Fibroblast of lung (primary cell): ENCODE data around the gene SECTM1. TPM values are rescaled to one million over a fixed set of nuclear protein-coding genes. Genes with fewer than 3 reads are reported as not detected.

Experiments used
- DNase-seq, 2 donors: peaks; one replicate each; pipeline versions ENCODE4 v3.0.0 to v3.0.0-alpha.2; 2010; ENCODE audit warnings: low read depth in 2 of 2
- H2AFZ ChIP-seq: 2 replicates; pipeline ENCODE4 v1.5.1; 2012; ENCODE audit warnings: low read length, control low read depth, inconsistent platforms
- H3K27ac ChIP-seq: 2 replicates; pipeline ENCODE4 v1.5.1; 2011; ENCODE audit warnings: low read length, control low read depth; ENCODE audit not compliant: insufficient read depth
- H3K27me3 ChIP-seq: 2 replicates; pipeline ENCODE4 v1.5.1; 2011; ENCODE audit warnings: mild to moderate bottlenecking, low read length; ENCODE audit not compliant: control insufficient read depth, insufficient read depth
- H3K36me3 ChIP-seq: 2 replicates; pipeline ENCODE4 v1.5.1; 2011; ENCODE audit warnings: low read length; ENCODE audit not compliant: control insufficient read depth, insufficient read depth
- H3K4me1 ChIP-seq: 2 replicates; pipeline ENCODE4 v1.5.1; 2011; ENCODE audit warnings: low read length; ENCODE audit not compliant: control insufficient read depth, insufficient read depth; ENCODE audit errors: extremely low read depth
- H3K4me2 ChIP-seq: 2 replicates; pipeline ENCODE4 v1.5.1; 2011; ENCODE audit warnings: low read length, control low read depth; ENCODE audit not compliant: insufficient read depth; ENCODE audit errors: extremely low read depth
- H3K4me3 ChIP-seq, 4 experiments: fragments of 200-600 bp in 1 of 4; sonication (generic) in 1 of 4; replicated peaks in 1 of 4; 2 replicates each; pipeline ENCODE4 v1.5.1; 2011 to 2016; ENCODE audit warnings: low read length in 4 of 4, low read depth in 3 of 4, mild to moderate bottlenecking in 3 of 4, control low read depth in 2 of 4, inconsistent platforms in 1 of 4, mixed read lengths in 1 of 4; ENCODE audit not compliant: insufficient read depth in 1 of 4; ENCODE audit errors: control extremely low read depth in 1 of 4
- H3K79me2 ChIP-seq: 2 replicates; pipeline ENCODE4 v1.5.1; 2012; ENCODE audit warnings: mild to moderate bottlenecking, low read length, inconsistent platforms; ENCODE audit not compliant: control insufficient read depth, insufficient read depth
- H3K9ac ChIP-seq: 2 replicates; pipeline ENCODE4 v1.5.1; 2011; ENCODE audit warnings: mild to moderate bottlenecking, low read length, control low read depth; ENCODE audit not compliant: insufficient read depth
- H3K9me3 ChIP-seq: 2 replicates; pipeline ENCODE4 v1.5.1; 2012; ENCODE audit warnings: low read depth, low read length; ENCODE audit not compliant: control insufficient read depth, insufficient read depth
- H4K20me1 ChIP-seq: 2 replicates; pipeline ENCODE4 v1.5.1; 2011; ENCODE audit warnings: low read length; ENCODE audit not compliant: control insufficient read depth, insufficient read depth; ENCODE audit errors: extremely low read depth
- CTCF ChIP-seq, 2 donors: IDR thresholded peaks in 1 of 2; conservative IDR thresholded peaks in 1 of 2; 1 replicate in 1 of 2; 2 replicates in 1 of 2; pipeline ENCODE4 v1.5.1; 2011 to 2012; ENCODE audit warnings: low read length in 2 of 2, control low read depth in 1 of 2, inconsistent platforms in 1 of 2, low read depth in 1 of 2, mild to moderate bottlenecking in 1 of 2
- EZH2 ChIP-seq: IDR thresholded peaks from 2 replicates; pipeline ENCODE4 v1.5.1; 2012; ENCODE audit warnings: low read length, control low read depth, mild to moderate bottlenecking; ENCODE audit errors: missing control alignments
- polyA plus RNA-seq, 2 donors: library from polyadenylated mRNA; depleted of rRNA in 1 of 2; stranded (reverse) in 1 of 2; unstranded in 1 of 2; fragments of >200 nt; gene quantifications; 2 replicates each; pipeline ENCODE4 v1.2.1, GENCODE V29; 2011 to 2012; ENCODE audit warnings: missing spikeins in 1 of 2
- total RNA-seq: library from RNA; depleted of rRNA; stranded (reverse); fragments of >200 nt; gene quantifications from 2 replicates; pipeline ENCODE4 v1.2.1, GENCODE V29; 2014

SECTM1 gene
- total and polyA plus RNA-seq, 2 donors (not counting 1 experiment from before 2014, with no cell fraction given): 17.3 to 17.5 TPM

DNA sequence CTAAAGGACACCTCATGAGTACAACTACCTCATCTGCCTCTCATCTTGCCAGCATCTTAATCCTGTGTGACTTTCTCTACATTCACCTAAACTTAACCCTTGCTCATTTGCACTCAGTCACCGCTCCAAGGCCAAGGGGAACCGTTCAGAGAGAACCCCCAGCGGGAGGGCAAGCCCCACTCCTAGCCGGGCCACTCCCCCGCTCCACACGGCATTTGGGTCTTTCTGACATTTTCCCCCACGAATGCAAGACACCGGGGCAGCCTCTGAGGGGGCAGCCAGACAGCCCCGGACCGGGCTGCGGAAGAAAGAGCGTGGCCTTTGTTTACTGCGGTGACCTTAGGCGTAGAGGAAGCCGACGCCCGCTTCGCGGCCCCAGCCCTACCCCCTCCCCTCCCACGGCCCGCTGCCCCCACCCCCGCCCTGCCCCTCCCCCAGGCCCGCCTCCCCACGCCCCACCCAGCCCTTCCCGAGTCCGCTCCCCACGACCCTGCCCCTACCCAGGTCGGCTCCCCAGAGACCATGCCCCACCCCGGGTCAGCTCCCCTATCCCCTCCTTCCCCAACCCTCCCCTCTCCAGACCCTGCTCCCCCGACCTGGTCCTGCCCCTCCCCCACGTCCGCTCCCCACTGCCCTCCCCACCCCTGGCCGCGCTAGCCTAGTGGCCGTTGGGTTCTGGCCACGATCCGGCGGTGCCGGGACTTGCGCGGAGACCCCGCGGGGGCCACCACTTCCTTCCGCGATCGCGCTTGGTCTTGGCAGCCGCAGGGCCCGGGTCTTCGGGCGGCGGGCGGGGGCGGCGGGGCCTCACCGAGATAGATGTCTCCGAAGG, 60.9 kb downstream of the SECTM1 start:
- no peak for TF ChIP-seq EZH2
- Histone ChIP-seq H3K9ac (peak overlapping the region; percentile 86), H4K20me1 (peaks cover 10% of the 10 kb centered on the region), H3K79me2 (peaks cover 54% of the 10 kb centered on the region), H3K9me3 (no peaks in the 10 kb centered on the region), H3K4me3 (peak overlapping the region; percentile 72 to 88 (median 78)), H3K4me1 (peaks cover 16% of the 10 kb centered on the region), H3K4me2 (peak overlapping the region; percentile 96), H3K36me3 (peaks cover 13% of the 10 kb centered on the region), H2AFZ (no peak overlapping the region), H3K27me3 (no peaks in the 10 kb centered on the region), H3K27ac (peak overlapping the region; percentile 95)
- no peak for DNase-seq

- no peak overlapping the region for H3K9ac ChIP-seq
- H3K4me1 ChIP-seq: peaks cover 24% of the 10 kb centered on the region
- H3K27ac ChIP-seq: no peak overlapping the region
- no peaks in the 10 kb centered on the region for H3K9me3 ChIP-seq
- H3K4me3 ChIP-seq: peak overlapping the region in 2 of 4 experiments; percentile 72
- no peak for DNase-seq
- H3K4me2 ChIP-seq: peak overlapping the region; percentile 72
- H4K20me1 ChIP-seq: peaks cover 10% of the 10 kb centered on the region
- H2AFZ ChIP-seq: no peak overlapping the region
- H3K79me2 ChIP-seq: peaks cover 63% of the 10 kb centered on the region
- no peaks in the 10 kb centered on the region for H3K27me3 ChIP-seq
- H3K36me3 ChIP-seq: peaks cover 13% of the 10 kb centered on the region
- no peak for TF ChIP-seq CTCF (conservative IDR thresholded peaks at IDR 0.05 in 1 of 2, IDR thresholded peaks at IDR 0.05 in 1 of 2; ENCODE audit: low read depth in 1 of 2, low read length in 2 of 2)
- no peak for TF ChIP-seq EZH2
These were observed 62.2 kb downstream of the SECTM1 start for GRCh38 chr17:82271401-82271800.

Other genes starting within 250 kb of the SECTM1 start
- 85.0 and 242 TPM in 2 replicates for gene FASN, start 235.5 kb downstream of the SECTM1 start, total RNA-seq
- 36.8 and 84.2 TPM in 2 replicates for gene FASN, start 235.5 kb downstream of the SECTM1 start, polyA plus RNA-seq
- 8.2 and 10.1 TPM in 2 replicates for gene CCDC57, start 120.9 kb downstream of the SECTM1 start, total RNA-seq
- gene CCDC57, start 120.9 kb downstream of the SECTM1 start, polyA plus RNA-seq: 4.3 and 7.1 TPM in 2 replicates
- gene SLC16A3, start 104.7 kb downstream of the SECTM1 start, total RNA-seq: 99.4 and 107 TPM in 2 replicates
- 36.0 and 71.0 TPM in 2 replicates for gene SLC16A3, start 104.7 kb downstream of the SECTM1 start, polyA plus RNA-seq
- 41.3 and 64.9 TPM in 2 replicates for gene CSNK1D, start 60.1 kb downstream of the SECTM1 start, total RNA-seq
- gene CSNK1D, start 60.1 kb downstream of the SECTM1 start, polyA plus RNA-seq: 112 and 139 TPM in 2 replicates
- gene CD7, start 16.2 kb downstream of the SECTM1 start, total RNA-seq: under 0.01 and 0.17 TPM in 2 replicates
- not detected in 2 replicates for gene CD7, start 16.2 kb downstream of the SECTM1 start, polyA plus RNA-seq
- 0.17 TPM in 1 of 2 replicates, not detected in the other for gene TEX19, start 25.5 kb upstream of the SECTM1 start, total RNA-seq
- gene TEX19, start 25.5 kb upstream of the SECTM1 start, polyA plus RNA-seq: 0.05 TPM in 1 of 2 replicates, not detected in the other
- gene UTS2R, start 38.0 kb upstream of the SECTM1 start, total RNA-seq: not detected in 2 replicates
- gene UTS2R, start 38.0 kb upstream of the SECTM1 start, polyA plus RNA-seq: not detected in 2 replicates
- gene HEXD, start 84.6 kb upstream of the SECTM1 start, total RNA-seq: 16.7 and 18.2 TPM in 2 replicates
- gene HEXD, start 84.6 kb upstream of the SECTM1 start, polyA plus RNA-seq: 5.0 and 6.4 TPM in 2 replicates
- 18.2 and 27.1 TPM in 2 replicates for gene OGFOD3, start 84.8 kb upstream of the SECTM1 start, total RNA-seq
- gene OGFOD3, start 84.8 kb upstream of the SECTM1 start, polyA plus RNA-seq: 25.6 and 30.7 TPM in 2 replicates
- 64.1 and 77.6 TPM in 2 replicates for gene CYBC1, start 117.0 kb upstream of the SECTM1 start, total RNA-seq
- gene CYBC1, start 117.0 kb upstream of the SECTM1 start, polyA plus RNA-seq: 62.7 and 69.9 TPM in 2 replicates
- gene NARF, start 125.0 kb upstream of the SECTM1 start, total RNA-seq: 22.0 and 30.0 TPM in 2 replicates
- gene NARF, start 125.0 kb upstream of the SECTM1 start, polyA plus RNA-seq: 34.5 and 38.7 TPM in 2 replicates
- 25.4 and 33.2 TPM in 2 replicates for gene FOXK2, start 186.0 kb upstream of the SECTM1 start, total RNA-seq
- gene FOXK2, start 186.0 kb upstream of the SECTM1 start, polyA plus RNA-seq: 23.5 and 24.2 TPM in 2 replicates